ENCODE results near the gene KCNT1. TPM values are rescaled to one million over a fixed set of nuclear protein-coding genes. Genes with fewer than 3 reads are reported as not detected.
"Not testable (repeated sequence)": the region's sequence is repeated elsewhere in the genome, so short reads cannot be mapped to it uniquely, and the experiment has no call there.

The KCNT1 gene
- total RNA-seq, 1 donor from 2014 or later, result not detected

GRCh38 chr9:135664801-135665794, 36.9 kb upstream of the KCNT1 start:
- no peak for TF ChIP-seq CTCF (IDR thresholded peaks at IDR 0.05)
- DNase-seq (no peak), ATAC-seq (ENCODE audit: low read depth) (no peak)
- Mint-ChIP-seq H3K27me3 (no peaks in the 10 kb centered on the region), H3K9me3 (peaks cover 3% of the 10 kb centered on the region), H3K36me3 (ENCODE audit: low read depth) (no peaks in the 10 kb centered on the region), H3K27ac (no peak overlapping the region), H3K4me1 (no peaks in the 10 kb centered on the region), H3K4me3 (no peak overlapping the region)
- intact Hi-C loops (cut with micrococcal nuclease), result no loop called here
- ChIA-PET POLR2A (no interaction called here), CTCF (no interaction called here)

- ATAC-seq (ENCODE audit: low read depth), result no peak
- ChIA-PET POLR2A (no interaction called here), CTCF (no interaction called here)
- peaks cover 3% of the 10 kb centered on the region for H3K9me3 Mint-ChIP-seq
- no peak for DNase-seq
- H3K36me3 Mint-ChIP-seq (ENCODE audit: low read depth), result no peaks in the 10 kb centered on the region
- H3K27me3 Mint-ChIP-seq, result no peaks in the 10 kb centered on the region
- TF ChIP-seq CTCF (IDR thresholded peaks at IDR 0.05), result no peak
- H3K4me3 Mint-ChIP-seq, result no peak overlapping the region
- H3K4me1 Mint-ChIP-seq, result no peaks in the 10 kb centered on the region
- intact Hi-C loops (cut with micrococcal nuclease), result no loop called here
- no peak overlapping the region for H3K27ac Mint-ChIP-seq
These were observed 36.2 kb upstream of the KCNT1 start for GRCh38 chr9:135665795-135666189.

GRCh38 chr9:135666534-135667462, 35.2 kb upstream of the KCNT1 start:
- ChIA-PET CTCF (no interaction called here), POLR2A (no interaction called here)
- ATAC-seq (ENCODE audit: low read depth) (no peak), DNase-seq (no peak)
- Mint-ChIP-seq H3K27ac (no peak overlapping the region), H3K4me1 (no peaks in the 10 kb centered on the region), H3K36me3 (ENCODE audit: low read depth) (no peaks in the 10 kb centered on the region), H3K4me3 (no peak overlapping the region), H3K9me3 (peaks cover 3% of the 10 kb centered on the region), H3K27me3 (no peaks in the 10 kb centered on the region)
- TF ChIP-seq CTCF (IDR thresholded peaks at IDR 0.05), result no peak
- intact Hi-C loops (cut with micrococcal nuclease), result no loop called here

GRCh38 chr9:135667463-135668001, 34.5 kb upstream of the KCNT1 start:
- no peak for TF ChIP-seq CTCF (IDR thresholded peaks at IDR 0.05)
- no peak overlapping the region for H3K4me3 Mint-ChIP-seq
- DNase-seq (no peak), ATAC-seq (ENCODE audit: low read depth) (no peak)
- H3K27ac Mint-ChIP-seq, result no peak overlapping the region
- ChIA-PET POLR2A (no interaction called here), CTCF (no interaction called here)
- no peaks in the 10 kb centered on the region for H3K27me3 Mint-ChIP-seq
- intact Hi-C loops (cut with micrococcal nuclease), result no loop called here
- H3K4me1 Mint-ChIP-seq, result no peaks in the 10 kb centered on the region
- peaks cover 3% of the 10 kb centered on the region for H3K9me3 Mint-ChIP-seq
- H3K36me3 Mint-ChIP-seq (ENCODE audit: low read depth), result no peaks in the 10 kb centered on the region

- H3K36me3 Mint-ChIP-seq (ENCODE audit: low read depth); ATAC-seq (ENCODE audit: low read depth); CTCF ChIA-PET; H3K27me3 Mint-ChIP-seq; H3K27ac Mint-ChIP-seq; POLR2A ChIA-PET; H3K4me3 Mint-ChIP-seq; H3K4me1 Mint-ChIP-seq; H3K9me3 Mint-ChIP-seq; DNase-seq; intact Hi-C loops (cut with micrococcal nuclease): not testable (repeated sequence)
These were observed 33.0 kb upstream of the KCNT1 start for GRCh38 chr9:135669018-135669417.

All from activated B cell treated with CpG ODN at 0.5 μM for 24 hours (primary cell).